Vagina (tissue), 2 donors: ENCODE data around the gene PPP1R14C.

Experiments used
- POLR2A ChIP-seq, 2 donors: fragments of 450-650 bp; IDR thresholded peaks; one replicate each; pipeline ENCODE4 v1.6.1; 2017; ENCODE audit warnings: antibody characterized with exemption in 2 of 2, mild to moderate bottlenecking in 2 of 2, moderate library complexity in 2 of 2
- TF ChIP-seq, protein P1 (sequence below), 3 experiments: fragments of 450-650 bp in 2 of 3; fragments of 200-600 bp in 1 of 3; sonication (generic) in 1 of 3; IDR thresholded peaks; one replicate each; pipeline ENCODE4 v1.5.1; 2017 to 2019; ENCODE audit warnings: antibody characterized with exemption in 3 of 3, mild to moderate bottlenecking in 2 of 3, moderate library complexity in 2 of 3

DNA sequence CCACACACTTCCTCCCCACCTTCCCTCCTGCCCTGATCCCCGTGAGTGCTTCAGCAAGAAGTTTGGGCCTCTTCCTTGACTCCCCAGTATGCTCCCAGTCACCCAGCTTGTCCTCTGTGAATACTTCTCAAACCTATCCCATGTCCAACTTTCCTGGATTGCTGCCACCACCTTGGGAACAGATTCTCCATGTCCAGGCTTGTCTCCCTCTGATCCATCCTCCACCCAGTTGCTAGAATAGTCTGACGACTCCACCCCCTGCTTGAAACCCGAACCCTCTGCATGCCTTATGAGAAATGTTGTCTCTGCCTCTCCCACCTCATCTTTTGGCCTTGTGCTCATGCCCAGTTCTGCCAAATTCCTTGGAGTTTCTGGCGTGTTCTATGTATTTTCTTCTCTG, 108.0 kb downstream of the PPP1R14C start:
- TF ChIP-seq, protein P1, sequence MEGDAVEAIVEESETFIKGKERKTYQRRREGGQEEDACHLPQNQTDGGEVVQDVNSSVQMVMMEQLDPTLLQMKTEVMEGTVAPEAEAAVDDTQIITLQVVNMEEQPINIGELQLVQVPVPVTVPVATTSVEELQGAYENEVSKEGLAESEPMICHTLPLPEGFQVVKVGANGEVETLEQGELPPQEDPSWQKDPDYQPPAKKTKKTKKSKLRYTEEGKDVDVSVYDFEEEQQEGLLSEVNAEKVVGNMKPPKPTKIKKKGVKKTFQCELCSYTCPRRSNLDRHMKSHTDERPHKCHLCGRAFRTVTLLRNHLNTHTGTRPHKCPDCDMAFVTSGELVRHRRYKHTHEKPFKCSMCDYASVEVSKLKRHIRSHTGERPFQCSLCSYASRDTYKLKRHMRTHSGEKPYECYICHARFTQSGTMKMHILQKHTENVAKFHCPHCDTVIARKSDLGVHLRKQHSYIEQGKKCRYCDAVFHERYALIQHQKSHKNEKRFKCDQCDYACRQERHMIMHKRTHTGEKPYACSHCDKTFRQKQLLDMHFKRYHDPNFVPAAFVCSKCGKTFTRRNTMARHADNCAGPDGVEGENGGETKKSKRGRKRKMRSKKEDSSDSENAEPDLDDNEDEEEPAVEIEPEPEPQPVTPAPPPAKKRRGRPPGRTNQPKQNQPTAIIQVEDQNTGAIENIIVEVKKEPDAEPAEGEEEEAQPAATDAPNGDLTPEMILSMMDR (IDR thresholded peaks at IDR 0.05), result no peak
- no peak for TF ChIP-seq POLR2A (IDR thresholded peaks at IDR 0.05)
